HG03135 (cell line): ENCODE measurements around the gene CREB1.

Experiments used
- ATAC-seq: cut with Tn5 transposase; IDR thresholded peaks from one replicate; pipeline ENCODE4 v1.9.1; 2021; ENCODE audit warnings: mild to moderate bottlenecking, moderate library complexity; ENCODE audit not compliant: unreplicated experiment

CREB1 gene

GRCh38 chr2:207540431-207540830 is 10.7 kb downstream of the CREB1 start:
- ATAC-seq = no peak

GRCh38 chr2:207541933-207542332 is 12.2 kb downstream of the CREB1 start:
- no peak for ATAC-seq

DNA sequence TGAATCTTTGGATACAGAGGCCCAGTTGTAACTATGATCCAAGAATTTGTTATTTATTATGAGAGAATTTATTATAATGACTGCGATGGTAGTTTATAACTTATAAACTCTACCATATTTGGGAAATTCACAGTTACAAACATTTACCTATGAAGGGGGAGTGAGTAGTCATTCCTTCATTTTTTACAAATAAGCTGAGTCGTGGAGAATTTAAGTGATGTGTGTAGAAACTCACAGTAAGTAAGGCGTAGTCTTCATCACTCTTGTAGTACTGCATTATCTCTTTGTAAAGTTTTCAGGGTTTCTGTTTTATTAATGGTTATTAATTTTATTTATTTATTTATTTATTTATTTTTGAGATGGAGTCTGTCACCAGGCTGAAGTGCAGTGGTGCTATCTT is 13.5 kb downstream of the CREB1 start:
- ATAC-seq = no peak

- no peak for ATAC-seq
Observed at GRCh38 chr2:207546822-207547221, 17.1 kb downstream of the CREB1 start.

- ATAC-seq = no peak
Observed at GRCh38 chr2:207549145-207549544, 19.4 kb downstream of the CREB1 start.

DNA sequence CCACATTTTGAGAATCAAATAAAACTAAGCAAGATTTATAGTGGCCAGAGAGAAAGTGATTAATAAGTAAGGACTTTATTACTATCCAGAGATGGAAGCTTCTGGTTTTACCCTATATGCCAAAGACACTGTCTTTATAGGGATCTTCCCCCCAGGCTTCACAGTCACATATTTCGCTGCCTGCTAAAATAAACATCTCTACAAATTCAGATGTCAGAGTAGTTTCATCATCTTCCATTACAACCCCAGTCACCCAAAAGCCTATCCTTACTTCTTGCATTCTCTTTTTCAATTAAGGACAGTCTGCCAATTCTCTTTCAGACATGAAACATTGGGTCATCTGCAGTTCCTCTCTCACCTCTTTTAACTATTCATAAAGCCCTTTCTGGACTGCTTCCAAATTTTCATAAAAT is 28.3 kb downstream of the CREB1 start:
- no peak for ATAC-seq

DNA sequence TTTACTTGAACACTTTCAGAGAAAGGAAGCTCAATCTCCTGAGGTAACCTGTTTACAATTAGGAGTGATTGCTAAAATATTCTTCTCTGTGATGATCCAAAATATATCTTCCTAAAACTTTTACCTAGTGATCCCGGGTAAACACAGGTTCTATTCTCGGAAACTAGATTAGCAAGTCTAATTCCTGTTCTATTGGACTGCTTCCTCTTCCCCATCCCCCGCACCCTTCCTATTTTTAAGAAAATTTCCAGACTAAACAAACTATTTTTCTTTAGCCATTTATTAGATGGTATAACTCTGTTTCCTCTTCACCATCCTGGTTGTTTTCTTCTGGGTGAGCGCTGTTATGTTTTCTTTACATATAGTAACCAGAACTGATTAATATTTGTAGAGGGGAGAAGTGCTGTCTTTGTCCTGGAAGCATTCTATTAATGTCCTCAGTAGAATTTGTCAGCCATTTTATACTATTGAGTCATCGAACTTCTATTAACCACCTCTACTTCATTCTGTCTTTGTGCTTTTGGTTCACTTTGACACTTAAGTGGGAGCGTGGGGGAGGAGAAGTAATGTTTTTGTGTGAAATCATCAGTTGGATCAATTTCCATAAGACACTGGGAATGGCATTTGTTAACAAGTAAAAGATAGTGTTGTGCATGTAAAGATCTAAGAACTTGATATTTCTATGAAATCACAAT is 31.8 kb downstream of the CREB1 start:
- ATAC-seq = no peak

DNA sequence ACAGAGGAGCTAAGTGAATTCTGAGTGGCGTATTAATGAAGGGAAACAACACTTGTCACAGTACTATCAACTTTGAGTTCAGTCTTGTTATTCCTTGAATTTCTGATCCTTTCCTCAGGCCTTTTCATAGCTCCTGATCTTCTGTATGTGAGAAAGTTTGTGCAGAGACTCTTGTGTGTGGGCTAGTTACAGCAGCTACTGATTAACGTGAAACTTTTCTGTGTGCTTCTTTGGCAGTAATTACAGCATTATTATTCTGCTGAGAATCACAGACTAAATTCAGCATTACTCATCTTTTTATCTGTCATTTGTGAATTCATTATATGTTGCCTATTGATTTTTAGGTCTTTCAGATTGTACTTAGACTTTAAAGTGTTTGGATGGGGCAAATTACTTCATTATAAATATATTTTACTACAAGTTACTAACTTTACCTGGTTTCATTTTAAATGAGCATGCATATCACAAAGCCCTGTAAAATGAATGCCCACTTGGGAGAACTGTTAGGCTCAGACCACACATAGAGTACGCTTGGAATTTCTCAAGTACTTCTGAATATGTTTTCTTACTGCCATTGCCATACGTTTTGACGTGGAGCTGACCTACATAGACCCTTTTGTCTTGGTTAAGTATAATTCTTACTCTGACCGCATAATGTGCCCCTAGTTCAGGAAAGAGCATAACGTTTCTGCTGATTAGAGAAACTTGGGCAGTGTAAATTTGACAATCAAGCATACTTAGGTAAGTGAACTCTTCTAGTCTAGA is 36.2 kb downstream of the CREB1 start:
- no peak for ATAC-seq

GRCh38 chr2:207567671-207568070 is 37.9 kb downstream of the CREB1 start:
- ATAC-seq = no peak

- no peak for ATAC-seq
Observed at GRCh38 chr2:207571370-207571769, 41.6 kb downstream of the CREB1 start.

DNA sequence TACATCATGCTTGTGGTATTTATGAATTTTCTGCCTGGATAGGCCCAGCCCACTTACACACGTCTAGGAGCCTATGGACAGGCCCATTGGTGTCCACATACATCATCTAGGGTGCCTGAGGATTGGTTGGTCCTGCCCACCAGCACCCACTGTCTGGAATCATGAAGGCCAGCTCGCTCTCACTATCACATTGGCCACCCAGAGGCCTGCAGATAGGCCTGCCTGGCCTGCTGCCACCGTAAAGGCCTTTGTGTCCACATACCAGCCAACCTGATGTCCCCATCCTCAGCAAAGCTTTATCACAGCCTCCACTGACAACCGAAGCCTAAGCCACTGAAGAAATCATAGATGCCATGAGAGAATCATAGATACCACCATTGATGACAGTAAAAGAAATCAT is 55.2 kb downstream of the CREB1 start:
- no peak for ATAC-seq

DNA sequence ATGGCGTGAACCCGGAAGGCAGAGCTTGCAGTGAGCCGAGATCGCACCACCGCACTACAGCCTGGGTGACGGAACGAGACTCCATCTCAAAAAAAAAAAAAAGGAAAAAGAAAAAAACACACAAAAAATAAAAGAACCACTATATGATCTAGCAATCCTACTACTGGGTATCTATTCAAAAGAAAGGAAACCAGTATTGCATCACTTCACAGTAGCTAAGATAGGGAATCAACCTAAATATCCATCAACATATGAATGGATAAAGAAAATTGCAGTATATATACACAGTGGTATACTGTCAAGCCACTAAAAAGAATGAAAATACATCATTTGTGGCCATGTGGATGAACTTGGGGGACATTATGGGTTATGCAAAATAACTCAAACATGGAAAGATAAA is 57.5 kb downstream of the CREB1 start:
- no peak for ATAC-seq

- no peak for ATAC-seq
Observed at GRCh38 chr2:207589143-207589542, 59.4 kb downstream of the CREB1 start.

DNA sequence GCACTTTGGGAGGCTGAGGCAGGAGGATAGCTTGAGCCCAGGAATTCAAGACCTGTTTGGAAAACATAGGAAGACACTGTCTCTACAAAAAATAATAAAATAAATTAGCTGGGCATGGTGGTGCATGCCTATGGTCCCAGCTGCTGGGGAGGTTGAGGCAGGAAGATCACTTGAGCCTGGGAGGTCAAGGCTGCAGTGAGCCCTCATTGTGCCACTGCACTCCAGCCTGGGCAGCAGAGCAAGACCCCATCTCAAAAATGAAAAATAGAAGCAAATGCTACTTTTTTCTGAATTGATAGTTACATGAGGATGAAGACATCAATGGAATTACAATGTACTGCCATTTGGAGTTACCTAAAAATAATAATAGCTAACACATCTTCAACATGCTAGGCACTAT is 63.5 kb downstream of the CREB1 start:
- no peak for ATAC-seq

DNA sequence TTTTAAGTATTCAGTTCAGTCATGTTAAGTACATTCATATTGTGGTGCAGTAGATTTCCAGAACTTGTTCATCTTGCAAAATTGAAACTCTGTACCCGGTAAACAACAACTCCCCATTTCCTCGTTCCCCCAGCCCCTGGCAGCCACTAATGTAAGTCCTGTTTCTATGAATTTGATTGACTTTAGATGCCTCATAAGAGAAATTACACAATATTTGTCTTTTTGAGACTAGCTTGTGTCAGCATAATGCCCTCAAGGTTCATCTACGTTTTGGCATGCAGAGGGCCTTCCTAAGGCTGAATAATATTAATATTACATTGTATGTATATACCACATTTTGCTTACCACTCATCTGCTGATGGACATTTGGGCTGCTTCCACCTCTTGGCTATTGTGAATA is 64.5 kb downstream of the CREB1 start:
- ATAC-seq = no peak

- no peak for ATAC-seq
Observed at GRCh38 chr2:207594731-207595130, 65.0 kb downstream of the CREB1 start.

DNA sequence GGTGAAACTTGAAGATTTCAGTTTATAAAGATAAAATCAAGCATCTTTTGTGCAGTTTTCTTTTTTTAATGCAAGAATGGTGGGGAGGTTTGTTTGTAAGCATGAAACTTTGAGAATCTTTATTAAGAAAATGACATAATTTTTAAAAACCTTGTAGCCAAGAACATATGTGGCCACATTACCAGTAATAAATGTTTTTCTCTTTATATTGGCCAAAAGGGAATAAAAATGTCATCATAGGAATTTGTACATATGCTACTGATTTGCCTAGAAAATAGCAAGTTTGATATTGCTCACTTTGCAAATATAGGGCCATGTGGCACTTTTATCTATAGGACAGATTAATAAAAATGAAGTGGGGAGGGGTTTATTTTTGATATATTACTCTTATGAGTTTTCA is 69.9 kb downstream of the CREB1 start:
- ATAC-seq = no peak

- no peak for ATAC-seq
Observed at GRCh38 chr2:207600231-207600630, 70.5 kb downstream of the CREB1 start.

DNA sequence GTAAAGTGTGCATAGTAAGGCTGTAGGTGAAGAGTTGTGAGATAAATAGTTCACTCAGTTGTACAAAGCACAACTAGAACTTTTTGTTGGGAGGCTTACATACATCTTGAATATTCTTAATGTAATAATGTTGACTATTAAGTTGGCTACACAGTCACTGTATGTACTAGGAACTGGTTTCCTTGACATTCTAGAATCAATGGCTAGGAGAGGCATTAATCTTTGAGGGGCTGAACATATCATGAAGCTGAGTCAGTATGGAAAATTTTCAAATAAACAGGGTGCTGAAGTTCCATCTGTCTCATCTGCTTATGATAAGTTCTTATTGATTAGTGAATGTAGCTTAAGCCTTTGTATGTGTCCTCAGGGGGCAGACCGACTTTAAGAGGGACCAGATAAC is 72.0 kb downstream of the CREB1 start:
- ATAC-seq = no peak

GRCh38 chr2:207603486-207603885 is 73.7 kb downstream of the CREB1 start:
- ATAC-seq = no peak

DNA sequence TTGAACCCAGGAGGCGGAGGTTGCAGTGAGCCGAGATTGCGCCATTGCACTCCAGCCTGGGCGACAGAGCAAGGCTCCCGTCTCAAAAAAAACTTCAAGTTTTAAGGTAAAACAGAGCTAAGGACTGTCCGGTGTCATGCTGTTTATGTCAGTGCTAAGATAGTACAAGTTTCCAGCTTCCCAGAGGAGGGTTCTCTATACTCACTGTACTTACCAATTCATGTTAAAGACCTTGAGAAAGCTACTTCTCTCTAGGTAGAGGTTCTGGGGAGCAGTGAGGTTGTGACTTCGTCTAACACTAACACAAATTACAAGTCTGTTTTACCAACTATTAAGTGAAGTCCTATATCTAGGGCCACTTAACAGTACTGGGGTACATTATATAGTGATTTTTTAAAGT is 76.6 kb downstream of the CREB1 start:
- ATAC-seq = no peak

GRCh38 chr2:207606829-207607228 is 77.1 kb downstream of the CREB1 start:
- ATAC-seq = no peak

DNA sequence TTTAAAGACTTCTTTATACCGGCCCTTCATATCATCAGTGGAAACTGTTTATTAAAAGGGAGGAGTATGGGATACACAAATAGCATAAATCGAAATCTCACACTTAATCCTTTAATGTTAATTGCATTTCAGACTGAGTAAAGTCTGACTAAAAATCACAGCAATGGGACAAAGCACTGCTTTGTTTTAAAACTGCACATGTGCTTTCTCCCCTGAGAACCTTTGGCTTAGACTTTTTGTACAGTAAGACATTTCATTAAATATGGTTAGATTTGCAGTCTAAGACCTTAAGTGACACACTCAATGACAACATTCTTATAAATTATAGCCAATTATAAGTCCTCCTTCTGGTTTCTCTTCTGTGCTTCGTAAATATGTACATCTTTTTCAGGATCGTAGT is 83.0 kb downstream of the CREB1 start:
- no peak for ATAC-seq
